A549 (cell line): ENCODE results near the gene HSPH1. TPM values are rescaled to one million over a fixed set of nuclear protein-coding genes. Genes with fewer than 3 reads are reported as not detected.

Experiments
- ATAC-seq, 2 experiments: fragments of 200-7000 bp in 1 of 2; fragments of >200 bp in 1 of 2; cut with Nextera tagmentation in 1 of 2; cut with Tn5 transposase in 1 of 2; 3 replicates each; pipeline versions ENCODE4 v1.8.0 to v1.9.1; 2018 to 2020; ENCODE audit warnings: mild to moderate bottlenecking in 1 of 2, moderate library complexity in 1 of 2
- CTCF ChIA-PET: fragments of 300-600 bp; sonication (Branson Sonifier 250); formaldehyde crosslinking; extraction: SDS; loops from one replicate; lab custom pipeline; 2021; ENCODE audit warnings: antibody characterized with exemption, inconsistent platforms; lab: Yijun Ruan, JAX
- POLR2A ChIA-PET: fragments of 350-600 bp; formaldehyde crosslinking; extraction: SDS; loops from one replicate; lab custom pipeline; 2021; ENCODE audit warnings: antibody characterized with exemption, inconsistent platforms; lab: Yijun Ruan, JAX
- DNase-seq, 2 experiments: peaks; one replicate each; pipeline versions ENCODE4 v3.0.0 to v3.0.0-alpha.2; 2011 to 2016; ENCODE audit warnings: low read depth in 1 of 2, low spot score in 1 of 2
- FAIRE-seq: peaks from 2 replicates; lab custom pipeline; 2011; peaks lifted over from hg19 to GRCh38; lab: Jason Lieb, UNC
- H3K27ac ChIP-seq, 2 experiments: fragments of >200 bp; sonication (Bioruptor Twin); formaldehyde crosslinking; 3 replicates each; pipeline ENCODE4 v1.5.1; 2016 to 2017
- H3K4me1 ChIP-seq: fragments of >200 bp; sonication (Bioruptor Twin); formaldehyde crosslinking; 3 replicates; pipeline ENCODE4 v1.6.1; 2016
- H3K4me2 ChIP-seq: fragments of >200 bp; sonication (Bioruptor Twin); formaldehyde crosslinking; 3 replicates; pipeline ENCODE4 v1.6.1; 2016
- H3K4me3 ChIP-seq: fragments of >200 bp; sonication (Bioruptor Twin); formaldehyde crosslinking; 3 replicates; pipeline ENCODE4 v1.5.1; 2016
- H3K9me3 ChIP-seq: fragments of >200 bp; sonication (Bioruptor Twin); formaldehyde crosslinking; 3 replicates; pipeline ENCODE4 v1.6.1; 2016
- CBX2 ChIP-seq: fragments of 200-600 bp; sonication (generic); IDR thresholded peaks from 2 replicates; pipeline ENCODE4 v1.6.1; 2016; ENCODE audit warnings: low read depth, mild to moderate bottlenecking, borderline replicate concordance
- CEBPB ChIP-seq, 2 experiments: fragments of >200 bp in 1 of 2; sonication (Bioruptor Twin) in 1 of 2; formaldehyde crosslinking in 1 of 2; IDR thresholded peaks; 2 replicates each; pipeline ENCODE4 v1.6.1; 2012 to 2016
- CHD2 ChIP-seq: fragments of 150-350 bp; IDR thresholded peaks from 2 replicates; pipeline ENCODE4 v1.6.1; 2014; ENCODE audit warnings: low read length; ENCODE audit not compliant: partially characterized antibody
- EHF ChIP-seq: fragments of 250-450 bp; sonication (Bioruptor Pico); IDR thresholded peaks from 2 replicates; pipeline ENCODE4 v1.5.0; 2020; ENCODE audit warnings: mild to moderate bottlenecking
- FOSL2 ChIP-seq, 2 experiments: fragments of 450-650 bp in 1 of 2; fragments of >200 bp in 1 of 2; sonication (Bioruptor Twin) in 1 of 2; formaldehyde crosslinking; IDR thresholded peaks; 2 replicates each; pipeline versions ENCODE4 v1.5.0 to v1.6.1; 2016 to 2020; ENCODE audit warnings: mild to moderate bottlenecking in 1 of 2, moderate library complexity in 1 of 2
- FOXS1 ChIP-seq: fragments of 250-450 bp; sonication (Bioruptor Pico); IDR thresholded peaks from 2 replicates; pipeline ENCODE4 v1.5.0; 2020; ENCODE audit warnings: mild to moderate bottlenecking, moderate library complexity
- GATA3 ChIP-seq: IDR thresholded peaks from 2 replicates; pipeline ENCODE4 v1.6.1; 2012; ENCODE audit warnings: borderline replicate concordance
- HES2 ChIP-seq: fragments of >200 bp; sonication (Bioruptor Twin); formaldehyde crosslinking; IDR thresholded peaks from 2 replicates; pipeline ENCODE4 v1.6.1; 2016
- HEYL ChIP-seq: fragments of 250-450 bp; sonication (Bioruptor Pico); IDR thresholded peaks from 2 replicates; pipeline ENCODE4 v1.8.0; 2021; ENCODE audit warnings: mild to moderate bottlenecking, moderate library complexity
- HOXA7 ChIP-seq: fragments of 250-450 bp; sonication (Bioruptor Pico); IDR thresholded peaks from 2 replicates; pipeline ENCODE4 v1.5.0; 2020; ENCODE audit warnings: mild to moderate bottlenecking, moderate library complexity
- JUN ChIP-seq, 2 experiments: fragments of >200 bp; sonication (Bioruptor Twin); formaldehyde crosslinking; IDR thresholded peaks; 2 replicates in 1 of 2; 3 replicates in 1 of 2; pipeline ENCODE4 v1.6.1; 2016 to 2017
- JUNB ChIP-seq: fragments of >200 bp; sonication (Bioruptor Twin); formaldehyde crosslinking; IDR thresholded peaks from 2 replicates; pipeline ENCODE4 v1.6.1; 2016
- MAX ChIP-seq: IDR thresholded peaks from 2 replicates; pipeline ENCODE4 v1.6.1; 2012
- POLR2AphosphoS2 ChIP-seq: conservative IDR thresholded peaks from 2 replicates; pipeline ENCODE4 v1.6.1; 2012; ENCODE audit warnings: low read length, improper control_type of control experiment, inconsistent platforms
- REST ChIP-seq: fragments of 200-600 bp; sonication (generic); IDR thresholded peaks from 2 replicates; pipeline ENCODE4 v1.6.1; 2016; ENCODE audit warnings: antibody characterized with exemption, mild to moderate bottlenecking, moderate library complexity
- TFCP2L1 ChIP-seq: fragments of 250-450 bp; sonication (Bioruptor Pico); IDR thresholded peaks from 2 replicates; pipeline ENCODE4 v1.5.0; 2021; ENCODE audit warnings: mild to moderate bottlenecking
- ZC3H11A ChIP-seq: fragments of 450-650 bp; IDR thresholded peaks from 2 replicates; pipeline ENCODE4 v1.6.1; 2014; ENCODE audit warnings: antibody characterized with exemption, mild to moderate bottlenecking
- ZFP36 ChIP-seq: fragments of 450-650 bp; IDR thresholded peaks from 2 replicates; pipeline ENCODE4 v1.6.1; 2014; ENCODE audit warnings: borderline replicate concordance; ENCODE audit not compliant: partially characterized antibody
- ZNF302 ChIP-seq: fragments of 250-450 bp; sonication (Bioruptor Pico); IDR thresholded peaks from 2 replicates; pipeline ENCODE4 v1.9.0; 2021; ENCODE audit warnings: inconsistent platforms, mild to moderate bottlenecking, moderate library complexity
- WGBS: methylation state at CpG from one replicate; pipeline ENCODE4 v1.1.6; 2017; ENCODE audit errors: missing lambda C conversion rate; 5-methylcytosine and 5-hydroxymethylcytosine counted together
- polyA plus RNA-seq, 4 experiments: library from polyadenylated mRNA; depleted of rRNA in 3 of 4; stranded (reverse); fragments of >200 nt; fragmentation: RNase III in 1 of 4; extraction: RNeasy Plus Mini Kit Qiagen cat#74134 plus additional on column Dnase treatment in 1 of 4; gene quantifications; 2 replicates in 3 of 4; 3 replicates in 1 of 4; pipeline ENCODE4 v1.2.3, GENCODE V29; 2011 to 2017
- TF ChIP-seq, protein P1 (sequence below): fragments of 150-350 bp; IDR thresholded peaks from 2 replicates; pipeline ENCODE4 v1.6.1; 2014; ENCODE audit warnings: low read depth, mild to moderate bottlenecking, low read length

HSPH1 gene
- polyA plus RNA-seq, 2 of the 4 experiments (the other 2 are of a cell fraction): 110 to 141 TPM

DNA sequence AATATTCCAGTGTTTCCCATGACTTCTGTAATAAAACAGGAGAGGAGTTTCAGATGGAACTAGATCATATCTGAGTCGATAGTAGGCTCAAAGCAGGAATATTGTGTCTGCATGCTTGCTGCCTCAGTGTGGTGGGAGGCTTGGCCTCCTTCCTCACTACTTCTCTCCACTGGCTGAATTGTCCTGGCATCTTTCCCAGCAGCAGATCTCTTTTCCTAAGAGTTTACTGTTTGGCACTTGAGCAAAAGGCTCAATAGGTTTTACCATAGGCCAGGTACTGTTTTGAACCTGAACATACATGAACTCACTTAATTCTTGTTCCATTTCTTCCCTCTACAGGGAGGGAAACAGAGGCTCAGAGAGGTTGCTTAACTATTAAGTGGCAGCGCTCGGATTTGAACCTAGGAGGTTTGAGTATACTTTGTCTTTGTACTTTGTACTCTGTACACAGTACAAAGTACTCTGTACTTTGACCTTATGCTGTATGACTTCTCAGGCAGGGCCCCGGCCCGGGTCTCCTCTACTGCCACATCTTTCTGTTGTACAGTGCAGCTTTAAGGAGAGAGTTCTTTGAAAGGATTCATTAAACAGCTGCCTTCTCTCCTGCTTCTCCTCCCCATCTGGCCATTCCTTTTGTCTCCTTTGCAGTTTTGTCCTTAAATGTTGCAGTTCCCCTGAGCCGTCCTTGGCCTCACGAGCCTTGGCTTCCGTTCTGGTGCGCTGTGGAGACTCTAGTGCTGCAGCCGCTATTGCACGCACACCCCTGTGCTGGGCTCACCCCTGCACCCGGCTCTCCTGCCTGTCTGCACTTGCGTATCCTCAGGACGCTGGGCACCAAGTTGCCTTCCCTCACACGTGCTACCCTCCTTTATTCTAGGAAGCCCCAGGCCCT lies 46.2 kb upstream of the HSPH1 start:
- no peak overlapping the region for H3K27ac ChIP-seq

DNA sequence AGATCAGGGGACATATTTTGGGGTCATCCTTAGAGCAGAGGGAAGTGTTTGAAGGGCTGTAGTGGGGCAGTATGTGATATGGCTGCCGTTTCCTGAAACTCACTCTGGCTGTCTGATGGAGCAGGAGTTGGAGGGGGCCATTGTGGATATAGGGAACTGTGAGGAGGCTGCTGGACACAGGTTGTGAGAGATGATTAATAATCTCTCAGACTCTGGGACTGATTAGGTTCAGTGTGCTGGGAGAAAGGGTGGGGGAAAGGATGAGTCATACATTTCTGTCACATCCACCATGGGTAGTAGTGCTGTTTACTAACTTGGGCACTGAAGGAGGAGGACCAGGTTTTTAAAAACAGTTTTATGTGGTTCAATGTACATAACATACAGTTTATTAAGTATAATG lies 42.9 kb upstream of the HSPH1 start:
- CTCF ChIA-PET: no interaction called here
- ATAC-seq: no peak

More for the DNA sequence above, 46.2 kb upstream of the HSPH1 start:
- FAIRE-seq (no peak), DNase-seq (no peak), ATAC-seq (no peak)
- POLR2A ChIA-PET: interaction anchor here (1.6 kb wide), 1 partner anchor 34 kb away, joined by 3 read pairs; no protein-coding TSS in a partner anchor
- H3K4me1 ChIP-seq: peaks cover 8% of the 10 kb centered on the region; the same call in 2 of the 3 replicates
- CTCF ChIA-PET: no interaction called here
- no peak overlapping the region for H3K4me2 ChIP-seq
- TF ChIP-seq HEYL (no peak), ZC3H11A (no peak), ZNF302 (CRISPR knock-in tag) (no peak), CEBPB (IDR thresholded peaks at IDR 0.05) (no peak), CHD2 (no peak), FOSL2 (IDR thresholded peaks at IDR 0.05) (no peak), FOSL2 (CRISPR knock-in tag; IDR thresholded peaks at IDR 0.05) (no peak), FOXS1 (no peak), REST (no peak), TFCP2L1 (CRISPR knock-in tag) (no peak), MAX (no peak), HOXA7 (CRISPR knock-in tag) (no peak), GATA3 (no peak), JUNB (no peak), JUN (IDR thresholded peaks at IDR 0.05) (no peak), EHF (CRISPR knock-in tag) (no peak), CBX2 (no peak), ZFP36 (no peak)
- TF ChIP-seq, protein P1, sequence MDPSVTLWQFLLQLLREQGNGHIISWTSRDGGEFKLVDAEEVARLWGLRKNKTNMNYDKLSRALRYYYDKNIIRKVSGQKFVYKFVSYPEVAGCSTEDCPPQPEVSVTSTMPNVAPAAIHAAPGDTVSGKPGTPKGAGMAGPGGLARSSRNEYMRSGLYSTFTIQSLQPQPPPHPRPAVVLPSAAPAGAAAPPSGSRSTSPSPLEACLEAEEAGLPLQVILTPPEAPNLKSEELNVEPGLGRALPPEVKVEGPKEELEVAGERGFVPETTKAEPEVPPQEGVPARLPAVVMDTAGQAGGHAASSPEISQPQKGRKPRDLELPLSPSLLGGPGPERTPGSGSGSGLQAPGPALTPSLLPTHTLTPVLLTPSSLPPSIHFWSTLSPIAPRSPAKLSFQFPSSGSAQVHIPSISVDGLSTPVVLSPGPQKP: no peak
- no peaks in the 10 kb centered on the region for H3K9me3 ChIP-seq
- no peak overlapping the region for H3K4me3 ChIP-seq
- WGBS: 83% methylated on average over 15 of the region's 15 CpGs

More for the DNA sequence above, 42.9 kb upstream of the HSPH1 start:
- POLR2A ChIA-PET: no interaction called here
- Histone ChIP-seq H3K9me3 (no peaks in the 10 kb centered on the region), H3K4me1 (peaks cover 17% of the 10 kb centered on the region), H3K27ac (no peak overlapping the region), H3K4me3 (no peak overlapping the region), H3K4me2 (0 out of 3 replicates have a peak overlapping the region, but pooled peaks have one; percentile 2)
- FAIRE-seq (no peak), DNase-seq (peak; percentile 10 to 14)
- WGBS: 42% methylated on average over 1 of the region's 1 CpG
- no peak for TF ChIP-seq HES2
- TF ChIP-seq POLR2AphosphoS2: no peak
- no peak for TF ChIP-seq FOSL2 (IDR thresholded peaks at IDR 0.05)
- peak; percentile 65 for TF ChIP-seq FOSL2 (CRISPR knock-in tag; IDR thresholded peaks at IDR 0.05)
